H9 (cell line): ENCODE data around the gene PTPRQ. TPM values are rescaled to one million over a fixed set of nuclear protein-coding genes. Genes with fewer than 3 reads are reported as not detected.

Experiments used
- DNase-seq: peaks from one replicate; pipeline ENCODE4 v3.0.0-alpha.2; 2017
- H2AFZ ChIP-seq: one replicate; pipeline ENCODE4 v1.6.1; 2013; ENCODE audit warnings: mild to moderate bottlenecking, low read length, control low read depth, moderate library complexity
- H2AK5ac ChIP-seq: 2 replicates; pipeline ENCODE4 v1.6.1; 2013; ENCODE audit warnings: low read length, control low read depth, mixed read lengths; ENCODE audit not compliant: insufficient read length
- H2BK120ac ChIP-seq: one replicate; pipeline ENCODE4 v1.6.1; 2013; ENCODE audit warnings: low read depth, mild to moderate bottlenecking, low read length, control low read depth, inconsistent platforms; ENCODE audit not compliant: poor library complexity, severe bottlenecking
- H2BK12ac ChIP-seq: 2 replicates; pipeline ENCODE4 v1.6.1; 2013; ENCODE audit warnings: low read length, control low read depth, mixed read lengths, low read depth; ENCODE audit not compliant: insufficient read length
- H2BK15ac ChIP-seq: 2 replicates; pipeline ENCODE4 v1.6.1; 2013; ENCODE audit warnings: low read depth, low read length, control low read depth
- H2BK20ac ChIP-seq: one replicate; pipeline ENCODE4 v1.6.1; 2013; ENCODE audit warnings: low read depth, mild to moderate bottlenecking, low read length, control low read depth, inconsistent platforms; ENCODE audit not compliant: poor library complexity, severe bottlenecking
- H2BK5ac ChIP-seq: 2 replicates; pipeline ENCODE4 v1.6.1; 2013; ENCODE audit warnings: low read length, control low read depth, mixed read lengths; ENCODE audit not compliant: insufficient read length
- H3K14ac ChIP-seq: 2 replicates; pipeline ENCODE4 v1.6.1; 2013; ENCODE audit warnings: low read length, control low read depth; ENCODE audit not compliant: insufficient read depth
- H3K18ac ChIP-seq: 2 replicates; pipeline ENCODE4 v1.6.1; 2013; ENCODE audit warnings: low read depth, mild to moderate bottlenecking, mixed read lengths, low read length, control low read depth; ENCODE audit not compliant: insufficient read length
- H3K23ac ChIP-seq: 2 replicates; pipeline ENCODE4 v1.6.1; 2013; ENCODE audit warnings: low read length, control low read depth, mixed read lengths, low read depth; ENCODE audit not compliant: insufficient read length
- H3K23me2 ChIP-seq: 2 replicates; pipeline ENCODE4 v1.6.1; 2013; ENCODE audit warnings: low read depth, mild to moderate bottlenecking, mixed read lengths, low read length, control low read depth; ENCODE audit not compliant: insufficient read length, poor library complexity, severe bottlenecking
- H3K27ac ChIP-seq: 2 replicates; pipeline ENCODE4 v1.5.1; 2013; ENCODE audit warnings: low read length, control low read depth, mixed read lengths, low read depth; ENCODE audit not compliant: insufficient read length
- H3K27me3 ChIP-seq: 2 replicates; pipeline ENCODE4 v1.6.1; 2013; ENCODE audit warnings: low read length, control low read depth, inconsistent platforms; ENCODE audit not compliant: insufficient read depth
- H3K4ac ChIP-seq: 2 replicates; pipeline ENCODE4 v1.6.1; 2013; ENCODE audit warnings: low read depth, mild to moderate bottlenecking, control low read depth, inconsistent platforms, low read length, moderate library complexity
- H3K4me1 ChIP-seq: 2 replicates; pipeline ENCODE4 v1.6.1; 2013; ENCODE audit warnings: low read length, control low read depth, inconsistent platforms; ENCODE audit not compliant: insufficient read depth
- H3K4me2 ChIP-seq: 2 replicates; pipeline ENCODE4 v1.6.1; 2013; ENCODE audit warnings: low read length, control low read depth, mixed read lengths; ENCODE audit not compliant: insufficient read length, insufficient read depth
- H3K56ac ChIP-seq: 2 replicates; pipeline ENCODE4 v1.6.1; 2013; ENCODE audit warnings: low read depth, mild to moderate bottlenecking, mixed read lengths, low read length, control low read depth; ENCODE audit not compliant: insufficient read length
- H3K79me1 ChIP-seq: 2 replicates; pipeline ENCODE4 v1.6.1; 2013; ENCODE audit warnings: low read depth, mild to moderate bottlenecking, moderate library complexity, low read length, control low read depth, inconsistent platforms; ENCODE audit not compliant: insufficient read depth, poor library complexity, severe bottlenecking
- H3K79me2 ChIP-seq: 2 replicates; pipeline ENCODE4 v1.6.1; 2013; ENCODE audit warnings: low read length, control low read depth, inconsistent platforms; ENCODE audit not compliant: insufficient read depth
- H3K9ac ChIP-seq: 2 replicates; pipeline ENCODE4 v1.6.1; 2013; ENCODE audit warnings: low read length, control low read depth, mixed read lengths; ENCODE audit not compliant: insufficient read length; ENCODE audit errors: extremely low read depth
- H3K9me3 ChIP-seq: one replicate; pipeline ENCODE4 v1.6.1; 2013; ENCODE audit warnings: low read depth, low read length, inconsistent platforms; ENCODE audit not compliant: control insufficient read depth
- H3T11ph ChIP-seq: one replicate; pipeline ENCODE4 v1.6.1; 2013; ENCODE audit warnings: mild to moderate bottlenecking, low read length, control low read depth, inconsistent platforms
- H4K20me1 ChIP-seq: one replicate; pipeline ENCODE4 v1.6.1; 2013; ENCODE audit not compliant: control insufficient read depth, insufficient read length, insufficient read depth
- H4K5ac ChIP-seq: 2 replicates; pipeline ENCODE4 v1.6.1; 2013; ENCODE audit warnings: low read depth, mild to moderate bottlenecking, mixed read lengths, low read length, control low read depth; ENCODE audit not compliant: insufficient read length
- H4K8ac ChIP-seq: replicated peaks from 2 replicates; pipeline ENCODE4 v1.6.1; 2013; ENCODE audit warnings: low read length, control low read depth, mixed read lengths, low read depth; ENCODE audit not compliant: insufficient read length
- H4K91ac ChIP-seq: 2 replicates; pipeline ENCODE4 v1.6.1; 2013; ENCODE audit warnings: low read depth, mild to moderate bottlenecking, moderate library complexity, mixed read lengths, low read length, control low read depth; ENCODE audit not compliant: insufficient read length
- H3K27ac Mint-ChIP-seq, 3 experiments: 2 replicates in 2 of 3; 3 replicates in 1 of 3; pipeline ENCODE4 v1.8.0; 2020 to 2021; ENCODE audit warnings: mixed read lengths in 3 of 3, mild to moderate bottlenecking in 1 of 3, moderate library complexity in 1 of 3
- H3K27me3 Mint-ChIP-seq: 2 replicates; pipeline ENCODE4 v1.8.0; 2021; ENCODE audit warnings: low read depth, mild to moderate bottlenecking, moderate library complexity, mixed read lengths
- H3K36me3 Mint-ChIP-seq, 3 experiments: 2 replicates in 2 of 3; 3 replicates in 1 of 3; pipeline ENCODE4 v1.8.0; 2020 to 2021; ENCODE audit warnings: low read depth in 3 of 3, mixed read lengths in 3 of 3; ENCODE audit not compliant: insufficient read depth in 1 of 3
- H3K4me1 Mint-ChIP-seq, 2 experiments: 2 replicates each; pipeline ENCODE4 v1.8.0; 2020; ENCODE audit warnings: mixed read lengths in 2 of 2
- H3K4me3 Mint-ChIP-seq, 2 experiments: 2 replicates in 1 of 2; 3 replicates in 1 of 2; pipeline ENCODE4 v1.8.0; 2020 to 2021; ENCODE audit warnings: mild to moderate bottlenecking in 2 of 2, mixed read lengths in 2 of 2, moderate library complexity in 1 of 2
- H3K9me3 Mint-ChIP-seq, 2 experiments: 2 replicates in 1 of 2; 3 replicates in 1 of 2; pipeline ENCODE4 v1.8.0; 2020; ENCODE audit warnings: mild to moderate bottlenecking in 2 of 2, mixed read lengths in 2 of 2, moderate library complexity in 1 of 2
- CTCF ChIP-seq: fragments of 200-600 bp; sonication (generic); conservative IDR thresholded peaks from 3 replicates; pipeline ENCODE4 v1.8.0; 2021; ENCODE audit warnings: antibody characterized with exemption, mild to moderate bottlenecking
- WGBS: extraction: QIAGEN DNeasy Blood & Tissue Kit; methylation state at CpG from one replicate; pipeline ENCODE4 v1.1.7; 2013; ENCODE audit warnings: missing lambda C conversion rate, low lambda C conversion rate, mixed read lengths; ENCODE audit not compliant: insufficient read length; ENCODE audit errors: extremely low coverage; 5-methylcytosine and 5-hydroxymethylcytosine counted together
- total RNA-seq: library from RNA; stranded (reverse); gene quantifications from 2 replicates; pipeline ENCODE4 v1.2.1, GENCODE V29; 2021

The PTPRQ gene
- total RNA-seq, 1 experiment from 2014 or later, result not detected

DNA sequence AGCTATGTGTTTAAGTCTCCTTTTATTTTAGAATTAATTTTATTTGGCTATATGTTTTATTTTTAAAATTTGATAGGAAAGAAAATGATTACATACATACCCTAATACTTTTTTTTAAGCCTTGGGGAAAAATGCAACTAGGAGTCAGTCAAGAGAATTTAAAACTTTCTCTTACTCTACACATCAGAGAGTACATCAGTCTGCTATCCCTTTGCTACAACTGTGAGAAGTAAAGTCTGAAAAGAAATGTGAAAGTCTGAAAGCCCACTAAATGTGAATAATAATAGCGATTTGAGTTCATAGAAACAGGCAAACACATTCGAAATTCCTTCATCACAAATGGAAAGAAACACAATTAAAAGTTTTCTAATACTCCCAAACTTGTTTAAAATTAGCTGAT, 95.0 kb downstream of the PTPRQ start:
- H3K4me3 Mint-ChIP-seq, result no peak overlapping the region

More for the DNA sequence above, 95.0 kb downstream of the PTPRQ start:
- H3K56ac ChIP-seq, result no peak overlapping the region
- no peak overlapping the region for H3K4me2 ChIP-seq
- Mint-ChIP-seq H3K36me3 (no peaks in the 10 kb centered on the region), H3K4me1 (peaks cover 10 to 12% of the 10 kb centered on the region in 2 experiments; a peak in 3 of 4 replicates), H3K9me3 (no peaks in the 10 kb centered on the region), H3K27me3 (no peaks in the 10 kb centered on the region), H3K27ac (peak overlapping the region in 1 of 3 experiments; percentile 58; a peak in 1 of 7 replicates)
- WGBS, result no CpG with 5 or more reads among the region's 2 CpGs
- no peak overlapping the region for H3T11ph ChIP-seq
- H2AFZ ChIP-seq, result no peak overlapping the region
- H2BK120ac ChIP-seq, result no peak overlapping the region
- no peak overlapping the region for H3K23ac ChIP-seq
- TF ChIP-seq CTCF, result no peak
- no peaks in the 10 kb centered on the region for H3K27me3 ChIP-seq
- H3K27ac ChIP-seq, result no peak overlapping the region
- no peaks in the 10 kb centered on the region for H3K79me2 ChIP-seq
- no peaks in the 10 kb centered on the region for H3K79me1 ChIP-seq
- H4K20me1 ChIP-seq, result no peaks in the 10 kb centered on the region
- H4K91ac ChIP-seq, result no peak overlapping the region
- no peaks in the 10 kb centered on the region for H3K9me3 ChIP-seq
- H3K14ac ChIP-seq, result no peak overlapping the region
- DNase-seq, result no peak
- no peak overlapping the region for H3K4ac ChIP-seq
- no peak overlapping the region for H3K18ac ChIP-seq
- no peaks in the 10 kb centered on the region for H3K23me2 ChIP-seq
- no peaks in the 10 kb centered on the region for H3K4me1 ChIP-seq
- no peak overlapping the region for H2BK15ac ChIP-seq
- H2BK20ac ChIP-seq, result no peak overlapping the region
- no peak overlapping the region for H2AK5ac ChIP-seq
- H2BK5ac ChIP-seq, result no peak overlapping the region
- no peak overlapping the region for H4K8ac ChIP-seq
- H2BK12ac ChIP-seq, result no peak overlapping the region
- H3K9ac ChIP-seq, result no peak overlapping the region
- no peak overlapping the region for H4K5ac ChIP-seq
